Stomach (tissue), 9 donors: Measurements from ENCODE around the gene CD48. TPM values are rescaled to one million over a fixed set of nuclear protein-coding genes. Genes with fewer than 3 reads are reported as not detected.

Experiments used
- DNase-seq, 2 donors: peaks; one replicate each; pipeline versions ENCODE4 v3.0.0 to v3.0.0-alpha.2; 2013 to 2019
- H3K27ac ChIP-seq, 5 donors: fragments of 200-600 bp in 4 of 5; sonication (generic) in 4 of 5; one replicate each; pipeline ENCODE4 v1.5.1; 2013 to 2019; ENCODE audit warnings: mild to moderate bottlenecking in 1 of 5, moderate library complexity in 1 of 5
- H3K27me3 ChIP-seq, 3 donors: fragments of 200-600 bp; sonication (generic); one replicate each; pipeline ENCODE4 v1.5.1; 2017 to 2019; ENCODE audit warnings: mixed run types in 1 of 3
- H3K36me3 ChIP-seq, 4 donors: fragments of 200-600 bp; sonication (generic); 1 replicate in 3 of 4; 2 replicates in 1 of 4; pipeline ENCODE4 v1.5.1; 2016 to 2019
- H3K4me1 ChIP-seq, 4 donors: fragments of 200-600 bp; sonication (generic); one replicate each; pipeline ENCODE4 v1.5.1; 2016 to 2019
- H3K4me3 ChIP-seq, 4 donors: fragments of 200-600 bp; sonication (generic) in 3 of 4; one replicate each; pipeline ENCODE4 v1.5.1; 2016 to 2019; ENCODE audit warnings: mild to moderate bottlenecking in 1 of 4
- H3K9me3 ChIP-seq, 4 donors: fragments of 200-600 bp; sonication (generic); one replicate each; pipeline ENCODE4 v1.5.1; 2016 to 2019
- CTCF ChIP-seq, 7 experiments: fragments of 450-650 bp in 4 of 7; fragments of 200-600 bp in 3 of 7; sonication (generic) in 3 of 7; IDR thresholded peaks; one replicate each; pipeline ENCODE4 v1.5.1; 2016 to 2019; ENCODE audit warnings: antibody characterized with exemption in 7 of 7, control low read depth in 2 of 7, mild to moderate bottlenecking in 1 of 7
- EP300 ChIP-seq: sonication (generic); formaldehyde crosslinking; IDR thresholded peaks from one replicate; pipeline ENCODE4 v1.6.1; 2017; ENCODE audit warnings: antibody characterized with exemption
- POLR2A ChIP-seq, 4 donors: fragments of 450-650 bp; IDR thresholded peaks; one replicate each; pipeline ENCODE4 v1.6.1; 2016; ENCODE audit warnings: antibody characterized with exemption in 4 of 4, control low read depth in 2 of 4, mild to moderate bottlenecking in 1 of 4, moderate library complexity in 1 of 4
- POLR2AphosphoS5 ChIP-seq, 3 donors: sonication (generic); formaldehyde crosslinking; IDR thresholded peaks; one replicate each; pipeline ENCODE4 v1.6.1; 2016; ENCODE audit warnings: antibody characterized with exemption in 3 of 3
- WGBS, 5 donors: extraction: QIAGEN DNeasy Blood & Tissue Kit in 3 of 5; methylation state at CpG; one replicate each; pipeline versions ENCODE4 v1.1.5 to v1.1.7; 2013 to 2018; 5-methylcytosine and 5-hydroxymethylcytosine counted together
- intact Hi-C: fragments of 100-400 bp; cut with DNase I; formaldehyde crosslinking; loops from one replicate; pipeline ENCODE4 v1.15.1; 2023; ENCODE audit warnings: low total_unique reads
- polyA plus RNA-seq, 3 donors: library from polyadenylated mRNA; stranded (reverse); fragments of 200-250 nt; gene quantifications; one replicate each; pipeline ENCODE4 v1.2.3, GENCODE V29; 2013
- total RNA-seq, 5 donors: library from RNA; depleted of rRNA; stranded (reverse); fragments of >200 nt; gene quantifications; one replicate each; pipeline versions ENCODE4 v1.1.0 to v1.2.3, GENCODE V29; 2014 to 2016
- donor health status: healthy with polysubstance abuse.
- donor health status: Bipolar disorder and iron deficiency.
- donor health status: healthy.

The CD48 gene
- total and polyA plus RNA-seq, 8 donors = 0.58 to 23.7 (median 8.8) TPM; not detected in 2

GRCh38 chr1:160639652-160640051 lies 72.0 kb downstream of the CD48 start:
- intact Hi-C loops = no loop called here
- DNase-seq = peak; percentile 41
- H3K27me3 ChIP-seq = no peaks in the 10 kb centered on the region
- no peaks in the 10 kb centered on the region for H3K36me3 ChIP-seq
- WGBS, 5 donors = 8 to 19% (median 10%) methylated on average over 3 of the region's 3 CpGs
- H3K9me3 ChIP-seq = no peaks in the 10 kb centered on the region
- TF ChIP-seq POLR2AphosphoS5 (IDR thresholded peaks at IDR 0.05) = no peak
- no peak for TF ChIP-seq POLR2A (IDR thresholded peaks at IDR 0.05)
- TF ChIP-seq CTCF (IDR thresholded peaks at IDR 0.05) = no peak
- TF ChIP-seq EP300 = no peak
- peak overlapping the region in 1 of 5 donors; percentile 56 for H3K27ac ChIP-seq
- no peak overlapping the region for H3K4me3 ChIP-seq
- peaks cover 0 to 13% (median 9%) of the 10 kb centered on the region in 4 donors for H3K4me1 ChIP-seq

- TF ChIP-seq POLR2AphosphoS5 (IDR thresholded peaks at IDR 0.05) (no peak), CTCF (IDR thresholded peaks at IDR 0.05) (no peak), POLR2A (IDR thresholded peaks at IDR 0.05) (no peak), EP300 (no peak)
- Histone ChIP-seq H3K4me3 (no peak overlapping the region), H3K9me3 (no peaks in the 10 kb centered on the region), H3K27me3 (no peaks in the 10 kb centered on the region), H3K27ac (peak overlapping the region in 3 of 5 donors; percentile 7 to 56 (median 7)), H3K4me1 (peaks cover 0 to 13% (median 9%) of the 10 kb centered on the region in 4 donors), H3K36me3 (no peaks in the 10 kb centered on the region)
- intact Hi-C loops = no loop called here
- WGBS, 5 donors = 77 to 86% (median 80%) methylated on average over 6 of the region's 6 CpGs
- DNase-seq = no peak
These were observed 72.7 kb downstream of the CD48 start for GRCh38 chr1:160638926-160639325.

DNA sequence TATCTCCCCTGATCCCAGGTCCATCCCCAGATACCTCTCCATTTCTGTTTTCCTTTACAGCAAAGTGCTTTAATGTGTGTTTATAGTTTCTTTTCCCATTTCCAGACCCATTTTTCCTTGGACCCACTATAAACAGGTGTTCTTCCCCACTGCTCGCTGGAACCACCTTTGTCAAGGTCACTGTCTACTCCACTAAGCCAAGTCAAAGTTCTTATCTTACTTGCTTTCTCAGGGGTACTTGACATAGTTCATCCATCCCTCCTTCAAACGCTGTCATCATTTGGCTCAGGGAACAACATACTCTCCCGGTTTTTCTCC lies 73.1 kb downstream of the CD48 start:
- H3K9me3 ChIP-seq = no peaks in the 10 kb centered on the region
- 72 to 82% (median 77%) methylated on average over 3 of the region's 3 CpGs for WGBS, 5 donors

DNA sequence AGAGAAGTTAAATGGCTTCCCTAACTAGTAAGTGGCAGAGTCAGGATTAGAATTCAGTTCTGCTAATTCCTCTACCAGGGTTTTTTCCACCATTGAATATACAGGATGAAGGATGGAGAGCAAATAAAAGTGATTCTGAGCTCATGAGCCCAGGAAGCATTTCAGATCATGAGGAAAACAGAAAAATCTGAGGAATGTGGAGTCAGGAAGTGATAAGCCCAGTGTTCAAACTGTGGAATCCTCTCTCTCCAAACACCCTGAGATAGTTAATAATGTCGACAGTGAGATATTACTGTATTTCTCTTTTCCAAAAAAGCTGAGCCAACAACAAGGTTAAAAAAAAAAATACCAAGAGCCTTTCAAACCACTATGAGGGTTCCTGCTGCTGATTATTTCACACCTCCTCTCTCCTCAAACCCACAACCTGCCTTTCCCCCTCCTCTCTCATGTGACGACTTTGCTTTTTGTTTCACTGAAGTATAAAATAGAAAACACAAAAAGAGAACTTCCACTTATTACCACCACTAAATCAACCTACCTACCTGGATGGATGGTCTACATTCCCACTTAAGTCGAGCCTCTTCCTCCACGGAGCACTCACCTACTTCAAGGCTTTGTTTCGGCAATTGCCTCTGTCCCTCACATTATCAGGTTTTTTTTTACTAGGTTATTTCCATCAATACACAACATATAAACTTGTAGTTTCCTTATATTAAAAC lies 73.6 kb downstream of the CD48 start:
- H3K27ac ChIP-seq = peak overlapping the region in 3 of 5 donors; percentile 7 to 56 (median 7)
- no peak overlapping the region for H3K4me3 ChIP-seq
- no peaks in the 10 kb centered on the region for H3K9me3 ChIP-seq
- WGBS, 5 donors = 64 to 70% (median 69%) methylated on average over 5 of the region's 5 CpGs
- TF ChIP-seq POLR2AphosphoS5 (IDR thresholded peaks at IDR 0.05) (no peak), CTCF (IDR thresholded peaks at IDR 0.05) (no peak), EP300 (no peak), POLR2A (IDR thresholded peaks at IDR 0.05) (no peak)
- intact Hi-C loops = no loop called here
- peak in 1 of 2 donors; percentile 45 for DNase-seq
- peaks cover 0 to 13% (median 9%) of the 10 kb centered on the region in 4 donors for H3K4me1 ChIP-seq
- H3K27me3 ChIP-seq = no peaks in the 10 kb centered on the region
- H3K36me3 ChIP-seq = no peaks in the 10 kb centered on the region

More for the DNA sequence above, 73.1 kb downstream of the CD48 start:
- Histone ChIP-seq H3K4me3 (no peak overlapping the region), H3K36me3 (no peaks in the 10 kb centered on the region), H3K27ac (peak overlapping the region in 3 of 5 donors; percentile 7 to 56 (median 7)), H3K4me1 (peaks cover 0 to 13% (median 9%) of the 10 kb centered on the region in 4 donors), H3K27me3 (no peaks in the 10 kb centered on the region)
- TF ChIP-seq POLR2AphosphoS5 (IDR thresholded peaks at IDR 0.05) (no peak), CTCF (IDR thresholded peaks at IDR 0.05) (no peak), EP300 (no peak), POLR2A (IDR thresholded peaks at IDR 0.05) (no peak)
- intact Hi-C loops = no loop called here
- DNase-seq = no peak
